Right kidney (tissue), 1 donor: ENCODE measurements around the gene DCAF5.

Experiments
- DNase-seq: peaks from one replicate; pipeline ENCODE4 v3.0.0-alpha.2; 2016

Gene DCAF5

GRCh38 chr14:69006346-69006745, 146.6 kb downstream of the DCAF5 start:
- DNase-seq: no peak

GRCh38 chr14:69005432-69006148, 147.3 kb downstream of the DCAF5 start:
- DNase-seq: no peak

- DNase-seq: no peak
Measured at GRCh38 chr14:69004731-69005431, 148.0 kb downstream of the DCAF5 start.

- DNase-seq: no peak
Measured at GRCh38 chr14:69003626-69004025, 149.3 kb downstream of the DCAF5 start.

GRCh38 chr14:69002069-69002468, 150.8 kb downstream of the DCAF5 start:
- DNase-seq: no peak

- DNase-seq: no peak
Measured at GRCh38 chr14:69001375-69001774, 151.5 kb downstream of the DCAF5 start.
